Stomach (tissue), 4 donors: ENCODE data around the gene FMO5.

Experiments used
- POLR2A ChIP-seq, 4 donors: fragments of 450-650 bp; IDR thresholded peaks; one replicate each; pipeline ENCODE4 v1.6.1; 2016; ENCODE audit warnings: antibody characterized with exemption in 4 of 4, control low read depth in 2 of 4, mild to moderate bottlenecking in 1 of 4, moderate library complexity in 1 of 4
- POLR2AphosphoS5 ChIP-seq, 3 donors: sonication (generic); formaldehyde crosslinking; IDR thresholded peaks; one replicate each; pipeline ENCODE4 v1.6.1; 2016; ENCODE audit warnings: antibody characterized with exemption in 3 of 3
- TF ChIP-seq, protein P1 (sequence below), 7 experiments: fragments of 450-650 bp in 4 of 7; fragments of 200-600 bp in 3 of 7; sonication (generic) in 3 of 7; IDR thresholded peaks; one replicate each; pipeline ENCODE4 v1.5.1; 2016 to 2019; ENCODE audit warnings: antibody characterized with exemption in 7 of 7, control low read depth in 2 of 7, mild to moderate bottlenecking in 1 of 7

DNA sequence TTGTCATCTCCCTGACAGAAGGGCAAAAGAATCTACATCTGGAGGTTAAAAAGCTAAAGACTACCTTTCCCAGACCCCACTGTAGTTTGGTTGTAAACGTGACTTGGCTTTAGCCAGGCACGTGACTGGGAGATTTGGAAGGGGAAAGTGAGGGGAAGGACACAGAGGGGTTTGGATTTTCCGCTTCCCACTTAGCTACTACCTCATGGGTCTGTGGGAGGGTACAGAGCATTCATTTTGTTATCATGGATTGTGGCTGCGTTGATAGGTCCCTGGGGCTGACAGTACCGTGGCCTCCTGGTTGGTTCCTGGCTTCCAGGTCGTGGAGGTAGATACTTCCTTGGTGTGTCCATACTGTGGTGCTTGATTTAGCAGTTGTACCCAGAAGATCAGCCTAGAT, 20.0 kb upstream of the FMO5 start:
- TF ChIP-seq, protein P1, sequence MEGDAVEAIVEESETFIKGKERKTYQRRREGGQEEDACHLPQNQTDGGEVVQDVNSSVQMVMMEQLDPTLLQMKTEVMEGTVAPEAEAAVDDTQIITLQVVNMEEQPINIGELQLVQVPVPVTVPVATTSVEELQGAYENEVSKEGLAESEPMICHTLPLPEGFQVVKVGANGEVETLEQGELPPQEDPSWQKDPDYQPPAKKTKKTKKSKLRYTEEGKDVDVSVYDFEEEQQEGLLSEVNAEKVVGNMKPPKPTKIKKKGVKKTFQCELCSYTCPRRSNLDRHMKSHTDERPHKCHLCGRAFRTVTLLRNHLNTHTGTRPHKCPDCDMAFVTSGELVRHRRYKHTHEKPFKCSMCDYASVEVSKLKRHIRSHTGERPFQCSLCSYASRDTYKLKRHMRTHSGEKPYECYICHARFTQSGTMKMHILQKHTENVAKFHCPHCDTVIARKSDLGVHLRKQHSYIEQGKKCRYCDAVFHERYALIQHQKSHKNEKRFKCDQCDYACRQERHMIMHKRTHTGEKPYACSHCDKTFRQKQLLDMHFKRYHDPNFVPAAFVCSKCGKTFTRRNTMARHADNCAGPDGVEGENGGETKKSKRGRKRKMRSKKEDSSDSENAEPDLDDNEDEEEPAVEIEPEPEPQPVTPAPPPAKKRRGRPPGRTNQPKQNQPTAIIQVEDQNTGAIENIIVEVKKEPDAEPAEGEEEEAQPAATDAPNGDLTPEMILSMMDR (IDR thresholded peaks at IDR 0.05): no peak
- TF ChIP-seq POLR2A (IDR thresholded peaks at IDR 0.05) (no peak), POLR2AphosphoS5 (IDR thresholded peaks at IDR 0.05) (no peak)
